HFFc6 (cell line): ENCODE data around the gene MBD5. TPM values are rescaled to one million over a fixed set of nuclear protein-coding genes. Genes with fewer than 3 reads are reported as not detected.

Experiments
- DNase-seq: peaks from one replicate; pipeline ENCODE4 v3.0.0-alpha.2; 2018
- H3K27ac Mint-ChIP-seq: 2 replicates; pipeline ENCODE4 v1.8.0; 2020; ENCODE audit warnings: mild to moderate bottlenecking, mixed read lengths
- H3K27me3 Mint-ChIP-seq: 2 replicates; pipeline ENCODE4 v1.8.0; 2021; ENCODE audit warnings: mild to moderate bottlenecking, moderate library complexity, mixed read lengths; ENCODE audit not compliant: insufficient read depth
- H3K36me3 Mint-ChIP-seq: 2 replicates; pipeline ENCODE4 v1.8.0; 2021; ENCODE audit warnings: low read depth, mixed read lengths
- H3K4me1 Mint-ChIP-seq: 2 replicates; pipeline ENCODE4 v1.8.0; 2020; ENCODE audit warnings: low read depth, mixed read lengths
- H3K4me3 Mint-ChIP-seq: 2 replicates; pipeline ENCODE4 v1.8.0; 2020; ENCODE audit warnings: mild to moderate bottlenecking, moderate library complexity, mixed read lengths
- H3K9me3 Mint-ChIP-seq: 2 replicates; pipeline ENCODE4 v1.8.0; 2020; ENCODE audit warnings: mild to moderate bottlenecking, mixed read lengths
- CTCF ChIP-seq: fragments of 200-600 bp; sonication (generic); IDR thresholded peaks from 2 replicates; pipeline ENCODE4 v1.5.0; 2021; ENCODE audit warnings: antibody characterized with exemption, mild to moderate bottlenecking
- total RNA-seq, 6 experiments: library from RNA; stranded (reverse); fragmentation: NEBNext Ultra II Directional; extraction: Animal tissue kit (Norgen Biotek cat#: 25700); gene quantifications; 2 replicates in 1 of 6; 3 replicates in 5 of 6; pipeline ENCODE4 v1.2.3, GENCODE V29; 2021

Gene MBD5
- total RNA-seq, 6 experiments from 2014 or later: 29.1 to 41.0 (median 35.0) TPM

GRCh38 chr2:148528356-148529064 is 507.6 kb downstream of the MBD5 start:
- Mint-ChIP-seq H3K9me3 (no peaks in the 10 kb centered on the region), H3K27ac (no peak overlapping the region)
- TF ChIP-seq CTCF: no peak

GRCh38 chr2:148529745-148530144 is 508.9 kb downstream of the MBD5 start:
- no peak overlapping the region for H3K4me3 Mint-ChIP-seq
- H3K36me3 Mint-ChIP-seq: no peaks in the 10 kb centered on the region
- peaks cover 4% of the 10 kb centered on the region for H3K27me3 Mint-ChIP-seq
- no peak for DNase-seq
- no peak for TF ChIP-seq CTCF
- H3K4me1 Mint-ChIP-seq: peaks cover 12% of the 10 kb centered on the region; the same call in 1 of the 2 replicates
- H3K9me3 Mint-ChIP-seq: no peaks in the 10 kb centered on the region
- H3K27ac Mint-ChIP-seq: no peak overlapping the region

More at GRCh38 chr2:148528356-148529064, 507.6 kb downstream of the MBD5 start:
- no peak for DNase-seq
- Mint-ChIP-seq H3K36me3 (no peaks in the 10 kb centered on the region), H3K4me3 (no peak overlapping the region), H3K4me1 (peaks cover 16% of the 10 kb centered on the region; the same call in 1 of the 2 replicates), H3K27me3 (peaks cover 5% of the 10 kb centered on the region)

- Mint-ChIP-seq H3K9me3 (no peaks in the 10 kb centered on the region), H3K27me3 (peaks cover 4% of the 10 kb centered on the region), H3K4me1 (peaks cover 15% of the 10 kb centered on the region; the same call in 1 of the 2 replicates), H3K36me3 (no peaks in the 10 kb centered on the region), H3K27ac (no peak overlapping the region), H3K4me3 (no peak overlapping the region)
- no peak for DNase-seq
- no peak for TF ChIP-seq CTCF
These were observed 509.5 kb downstream of the MBD5 start for GRCh38 chr2:148530350-148530749.

GRCh38 chr2:148531235-148531634 is 510.3 kb downstream of the MBD5 start:
- H3K4me1 Mint-ChIP-seq: peaks cover 15% of the 10 kb centered on the region; the same call in 1 of the 2 replicates

GRCh38 chr2:148531669-148532428 is 511.0 kb downstream of the MBD5 start:
- peaks cover 11% of the 10 kb centered on the region for H3K27me3 Mint-ChIP-seq
- H3K9me3 Mint-ChIP-seq: no peaks in the 10 kb centered on the region
- H3K4me1 Mint-ChIP-seq: peaks cover 14% of the 10 kb centered on the region; the same call in 1 of the 2 replicates
- no peak for DNase-seq
- no peaks in the 10 kb centered on the region for H3K36me3 Mint-ChIP-seq
- no peak for TF ChIP-seq CTCF
- H3K4me3 Mint-ChIP-seq: no peak overlapping the region
- H3K27ac Mint-ChIP-seq: no peak overlapping the region

More at GRCh38 chr2:148531235-148531634, 510.3 kb downstream of the MBD5 start:
- no peaks in the 10 kb centered on the region for H3K36me3 Mint-ChIP-seq
- H3K4me3 Mint-ChIP-seq: no peak overlapping the region
- peaks cover 8% of the 10 kb centered on the region for H3K27me3 Mint-ChIP-seq
- H3K27ac Mint-ChIP-seq: no peak overlapping the region
- DNase-seq: no peak
- no peak for TF ChIP-seq CTCF
- H3K9me3 Mint-ChIP-seq: no peaks in the 10 kb centered on the region
